Activated T-helper 17 cell treated with anti-CD3 and anti-CD28 coated beads, Interleukin-2, amount 50 U/mL, for 72 hours (primary cell): ENCODE measurements around the gene ABL2. TPM values are rescaled to one million over a fixed set of nuclear protein-coding genes. Genes with fewer than 3 reads are reported as not detected.

ENCODE experiments used
- ATAC-seq: fragments of 150-1000 bp; cut with Tn5 transposase; replicated peaks from 2 replicates; pipeline ENCODE4 v1.10.0; 2021; ENCODE audit warnings: mild to moderate bottlenecking, moderate library complexity
- H3K27ac Mint-ChIP-seq: one replicate; pipeline ENCODE4 v1.8.0; 2022; ENCODE audit warnings: mixed read lengths
- H3K27me3 Mint-ChIP-seq: one replicate; pipeline ENCODE4 v1.8.0; 2022; ENCODE audit warnings: mixed read lengths
- H3K36me3 Mint-ChIP-seq: one replicate; pipeline ENCODE4 v1.8.0; 2022; ENCODE audit warnings: low read depth, mild to moderate bottlenecking, mixed read lengths
- H3K4me1 Mint-ChIP-seq: one replicate; pipeline ENCODE4 v1.8.0; 2022; ENCODE audit warnings: mixed read lengths
- H3K4me3 Mint-ChIP-seq: one replicate; pipeline ENCODE4 v1.8.0; 2022; ENCODE audit warnings: mild to moderate bottlenecking, mixed read lengths
- H3K9me3 Mint-ChIP-seq: one replicate; pipeline ENCODE4 v1.8.0; 2022; ENCODE audit warnings: mixed read lengths
- total RNA-seq, 2 donors: library from RNA; stranded (reverse); gene quantifications; one replicate each; pipeline ENCODE4 v1.2.3, GENCODE V29; 2022

Gene ABL2
- total RNA-seq, 2 donors from 2014 or later: 5.2 to 8.2 TPM

DNA sequence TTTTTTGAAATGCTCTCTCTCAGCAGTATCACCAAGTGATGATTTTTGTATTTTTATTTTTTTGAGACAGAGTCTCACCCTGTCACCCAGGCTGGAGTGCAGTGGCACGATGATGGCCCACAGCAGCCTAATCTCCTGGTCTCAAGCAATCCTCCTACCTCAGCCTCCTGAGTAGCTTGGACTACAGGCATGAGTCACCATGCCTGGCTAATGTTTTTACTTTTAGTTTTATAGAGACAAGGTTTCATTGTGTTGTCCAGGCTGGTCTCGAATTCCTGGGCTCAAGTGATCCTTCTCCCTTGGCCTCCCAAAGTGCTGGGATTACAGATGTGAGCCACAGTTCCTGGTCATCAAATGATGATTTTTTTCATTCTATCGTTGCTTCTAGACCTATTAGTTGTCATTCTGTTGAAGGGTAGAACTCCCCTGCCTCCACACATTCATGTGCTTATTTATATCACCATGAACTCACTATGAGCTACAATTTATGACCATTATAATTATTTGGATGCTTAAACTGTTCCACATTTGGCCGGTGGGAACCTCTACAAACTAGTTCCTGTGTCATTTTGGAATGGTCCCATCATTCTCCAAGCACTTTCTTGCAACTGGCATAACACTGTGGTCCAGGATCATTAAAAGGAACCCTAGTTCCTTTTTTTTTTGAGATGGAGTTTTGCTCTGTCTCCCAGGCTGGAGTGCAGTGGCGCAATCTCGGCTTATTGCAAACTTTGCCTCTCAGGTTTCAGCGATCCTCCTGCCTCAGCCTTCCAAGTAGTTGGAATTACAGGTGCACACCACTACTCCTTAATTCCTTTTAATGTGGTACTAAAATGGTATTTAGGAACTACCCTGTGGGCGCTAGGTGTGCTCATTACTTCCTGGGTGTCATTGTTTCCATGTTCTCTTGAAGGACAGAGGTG, 167.9 kb downstream of the ABL2 start:
- H3K36me3 Mint-ChIP-seq: peaks cover 65% of the 10 kb centered on the region
- no peaks in the 10 kb centered on the region for H3K9me3 Mint-ChIP-seq
- H3K4me3 Mint-ChIP-seq: no peak overlapping the region
- no peak for ATAC-seq
- no peak overlapping the region for H3K27ac Mint-ChIP-seq
- no peaks in the 10 kb centered on the region for H3K27me3 Mint-ChIP-seq
- H3K4me1 Mint-ChIP-seq: no peaks in the 10 kb centered on the region

- no peaks in the 10 kb centered on the region for H3K27me3 Mint-ChIP-seq
- H3K27ac Mint-ChIP-seq: no peak overlapping the region
- H3K4me1 Mint-ChIP-seq: no peaks in the 10 kb centered on the region
- H3K36me3 Mint-ChIP-seq: peaks cover 62% of the 10 kb centered on the region
- ATAC-seq: no peak
- no peak overlapping the region for H3K4me3 Mint-ChIP-seq
- H3K9me3 Mint-ChIP-seq: no peaks in the 10 kb centered on the region
Measured at GRCh38 chr1:179058487-179059483, 170.7 kb downstream of the ABL2 start.

DNA sequence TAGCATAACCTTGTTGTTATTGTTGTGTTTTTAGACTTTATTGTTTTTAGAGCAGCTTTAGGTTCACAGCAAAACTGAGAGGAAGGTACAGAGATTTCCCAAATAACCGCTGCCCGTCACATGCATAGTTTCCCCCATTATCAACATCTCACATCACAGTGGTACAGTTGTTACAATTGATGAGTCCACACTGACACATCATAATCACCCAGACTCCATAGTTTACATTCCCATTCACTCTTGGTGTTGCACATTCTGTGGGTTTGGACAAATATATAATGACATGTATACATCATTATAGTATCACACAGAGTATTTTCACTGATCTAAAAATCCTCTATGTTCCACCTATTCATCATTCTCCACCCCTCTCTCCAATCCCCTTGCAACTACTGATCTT, 173.5 kb downstream of the ABL2 start:
- H3K4me3 Mint-ChIP-seq: no peak overlapping the region
- no peaks in the 10 kb centered on the region for H3K9me3 Mint-ChIP-seq
- H3K4me1 Mint-ChIP-seq: no peaks in the 10 kb centered on the region
- H3K36me3 Mint-ChIP-seq: peaks cover 48% of the 10 kb centered on the region
- no peaks in the 10 kb centered on the region for H3K27me3 Mint-ChIP-seq
- H3K27ac Mint-ChIP-seq: no peak overlapping the region
- ATAC-seq: no peak

GRCh38 chr1:179053486-179053885, 176.0 kb downstream of the ABL2 start:
- H3K4me3 Mint-ChIP-seq: no peak overlapping the region
- no peak for ATAC-seq
- H3K27ac Mint-ChIP-seq: no peak overlapping the region
- H3K27me3 Mint-ChIP-seq: no peaks in the 10 kb centered on the region
- no peaks in the 10 kb centered on the region for H3K9me3 Mint-ChIP-seq
- H3K4me1 Mint-ChIP-seq: no peaks in the 10 kb centered on the region
- peaks cover 52% of the 10 kb centered on the region for H3K36me3 Mint-ChIP-seq

- H3K36me3 Mint-ChIP-seq: peaks cover 54% of the 10 kb centered on the region
- ATAC-seq: no peak
- H3K27ac Mint-ChIP-seq: no peak overlapping the region
- H3K4me1 Mint-ChIP-seq: no peaks in the 10 kb centered on the region
- H3K9me3 Mint-ChIP-seq: no peaks in the 10 kb centered on the region
- no peaks in the 10 kb centered on the region for H3K27me3 Mint-ChIP-seq
- no peak overlapping the region for H3K4me3 Mint-ChIP-seq
Measured at GRCh38 chr1:179052776-179053175, 176.7 kb downstream of the ABL2 start.

Other genes starting within 250 kb of the ABL2 start
- gene FAM20B, start 203.8 kb downstream of the ABL2 start, total RNA-seq: 10 to 100 TPM; 26.7 to 30.9 TPM
- gene TOR3A, start 147.6 kb downstream of the ABL2 start, total RNA-seq: 10 to 100 TPM; 19.0 to 45.2 TPM
- 10 to 100 TPM; 25.2 to 60.6 TPM for gene SOAT1, start 64.1 kb upstream of the ABL2 start, total RNA-seq
- gene AXDND1, start 136.3 kb upstream of the ABL2 start, total RNA-seq: not detected